HepG2 (cell line): ENCODE results near the gene RBCK1. TPM values are rescaled to one million over a fixed set of nuclear protein-coding genes. Genes with fewer than 3 reads are reported as not detected.

Experiments
- ATF7 ChIP-seq, 2 experiments: fragments of 450-650 bp in 1 of 2; sonication (generic) in 1 of 2; formaldehyde crosslinking in 1 of 2; IDR thresholded peaks; 2 replicates each; pipeline versions ENCODE4 v1.4.0 to v1.6.1; 2016 to 2020; ENCODE audit warnings: antibody characterized with exemption in 1 of 2, mild to moderate bottlenecking in 1 of 2, missing genetic modification reagents in 1 of 2
- ATM ChIP-seq: fragments of 450-650 bp; IDR thresholded peaks from 2 replicates; pipeline ENCODE4 v1.7.1; 2017; ENCODE audit warnings: mild to moderate bottlenecking, borderline replicate concordance
- HOXA7 ChIP-seq: sonication (generic); formaldehyde crosslinking; IDR thresholded peaks from 2 replicates; pipeline ENCODE4 v1.8.1; 2022; ENCODE audit warnings: mild to moderate bottlenecking, missing genetic modification reagents, moderate library complexity
- NFE2L2 ChIP-seq: fragments of 150-350 bp; IDR thresholded peaks from 2 replicates; pipeline ENCODE4 v1.6.1; 2014; ENCODE audit warnings: low read length
- PBX2 ChIP-seq: IDR thresholded peaks from 2 replicates; pipeline ENCODE4 v1.6.1; 2016; ENCODE audit warnings: control low read depth
- PBX3 ChIP-seq: sonication (generic); formaldehyde crosslinking; IDR thresholded peaks from 2 replicates; pipeline ENCODE4 v1.8.1; 2023; ENCODE audit warnings: missing genetic modification reagents, inconsistent platforms, borderline replicate concordance
- TEAD3 ChIP-seq: optimal IDR thresholded peaks from 2 replicates; pipeline ENCODE3; 2016; ENCODE audit warnings: borderline replicate concordance
- YY1 ChIP-seq: IDR thresholded peaks from 2 replicates; pipeline ENCODE4 v1.6.1; 2011; ENCODE audit warnings: low read length, low read depth, moderate library complexity, mild to moderate bottlenecking; ENCODE audit not compliant: insufficient read depth, insufficient replicate concordance
- ZNF205 ChIP-seq: IDR thresholded peaks from 2 replicates; pipeline ENCODE4 v1.6.1; 2018; ENCODE audit warnings: missing biosample characterization, missing genetic modification reagents
- ZNF253 ChIP-seq: sonication (generic); formaldehyde crosslinking; IDR thresholded peaks from 2 replicates; pipeline ENCODE4 v1.8.0; 2022; ENCODE audit warnings: mild to moderate bottlenecking, missing genetic modification reagents, borderline replicate concordance
- ZNF260 ChIP-seq: sonication (generic); formaldehyde crosslinking; IDR thresholded peaks from 2 replicates; pipeline ENCODE4 v1.4.0; 2020; ENCODE audit warnings: missing genetic modification reagents, low read depth, mild to moderate bottlenecking, borderline replicate concordance
- ZNF263 ChIP-seq: sonication (generic); formaldehyde crosslinking; IDR thresholded peaks from 2 replicates; pipeline ENCODE4 v1.4.0; 2020; ENCODE audit warnings: missing genetic modification reagents
- ZNF451 ChIP-seq: sonication (generic); formaldehyde crosslinking; IDR thresholded peaks from 2 replicates; pipeline ENCODE4 v1.5.0; 2020; ENCODE audit warnings: mild to moderate bottlenecking, missing genetic modification reagents
- ZNF7 ChIP-seq: IDR thresholded peaks from 2 replicates; pipeline ENCODE4 v1.6.1; 2016; ENCODE audit warnings: missing biosample characterization, missing genetic modification reagents
- polyA plus RNA-seq, 8 experiments: library from polyadenylated mRNA; depleted of rRNA in 3 of 8; stranded (reverse) in 7 of 8; unstranded in 1 of 8; fragments of >200 nt; fragmentation: Illumina TruSeq in 4 of 8; extraction: Trizol in 4 of 8; gene quantifications; 2 replicates each; pipeline versions ENCODE4 v1.2.1 to v1.2.3, GENCODE V29; 2011 to 2016; ENCODE audit warnings: low read depth in 4 of 8, missing spikeins in 1 of 8, mixed read lengths in 1 of 8; ENCODE audit not compliant: insufficient read depth in 1 of 8
- total RNA-seq, 5 experiments: library from RNA; depleted of rRNA; stranded (reverse); fragments of >200 nt; fragmentation: Illumina TruSeq; extraction: Trizol; gene quantifications; 2 replicates each; pipeline ENCODE4 v1.2.3, GENCODE V29; 2016; ENCODE audit warnings: low read depth in 1 of 5
- TF ChIP-seq, protein P1 (sequence below): sonication (generic); formaldehyde crosslinking; IDR thresholded peaks from 2 replicates; pipeline ENCODE4 v1.9.0; 2021; ENCODE audit warnings: missing genetic modification reagents, mild to moderate bottlenecking, borderline replicate concordance
- TF ChIP-seq, protein P2 (sequence below): sonication (generic); formaldehyde crosslinking; IDR thresholded peaks from 2 replicates; pipeline ENCODE4 v1.5.0; 2020; ENCODE audit warnings: mild to moderate bottlenecking, missing genetic modification reagents, borderline replicate concordance

RBCK1 gene
- total and polyA plus RNA-seq, 2 of the 13 experiments (the other 11 are each of a cell fraction or from before 2014, with no cell fraction given), result 149 to 215 TPM

GRCh38 chr20:407953-408842, at the start of gene RBCK1 (continued):
- TF ChIP-seq PBX3 (peak; percentile 90; the same call in 1 of the 2 replicates), NFE2L2 (no peak), YY1 (peak; percentile 50), TEAD3 (CRISPR knock-in tag) (peak; percentile 63), ZNF260 (CRISPR knock-in tag) (no peak), PBX2 (CRISPR knock-in tag) (no peak), ATF7 (IDR thresholded peaks at IDR 0.05) (no peak), ATF7 (CRISPR knock-in tag; IDR thresholded peaks at IDR 0.05) (peak; percentile 11; the same call in 1 of the 2 replicates), ZNF205 (0 out of 2 replicates have a peak, but pooled peaks have one; percentile 7), ZNF253 (CRISPR knock-in tag) (no peak; the same call in none of the 2 replicates), HOXA7 (CRISPR knock-in tag) (no peak), ATM (no peak), ZNF451 (CRISPR knock-in tag) (peak; percentile 50; the same call in 1 of the 2 replicates), ZNF263 (peak; percentile 58), ZNF7 (no peak)
- TF ChIP-seq, protein P1, sequence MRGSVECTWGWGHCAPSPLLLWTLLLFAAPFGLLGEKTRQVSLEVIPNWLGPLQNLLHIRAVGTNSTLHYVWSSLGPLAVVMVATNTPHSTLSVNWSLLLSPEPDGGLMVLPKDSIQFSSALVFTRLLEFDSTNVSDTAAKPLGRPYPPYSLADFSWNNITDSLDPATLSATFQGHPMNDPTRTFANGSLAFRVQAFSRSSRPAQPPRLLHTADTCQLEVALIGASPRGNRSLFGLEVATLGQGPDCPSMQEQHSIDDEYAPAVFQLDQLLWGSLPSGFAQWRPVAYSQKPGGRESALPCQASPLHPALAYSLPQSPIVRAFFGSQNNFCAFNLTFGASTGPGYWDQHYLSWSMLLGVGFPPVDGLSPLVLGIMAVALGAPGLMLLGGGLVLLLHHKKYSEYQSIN (CRISPR knock-in tag), result no peak
- TF ChIP-seq, protein P2, sequence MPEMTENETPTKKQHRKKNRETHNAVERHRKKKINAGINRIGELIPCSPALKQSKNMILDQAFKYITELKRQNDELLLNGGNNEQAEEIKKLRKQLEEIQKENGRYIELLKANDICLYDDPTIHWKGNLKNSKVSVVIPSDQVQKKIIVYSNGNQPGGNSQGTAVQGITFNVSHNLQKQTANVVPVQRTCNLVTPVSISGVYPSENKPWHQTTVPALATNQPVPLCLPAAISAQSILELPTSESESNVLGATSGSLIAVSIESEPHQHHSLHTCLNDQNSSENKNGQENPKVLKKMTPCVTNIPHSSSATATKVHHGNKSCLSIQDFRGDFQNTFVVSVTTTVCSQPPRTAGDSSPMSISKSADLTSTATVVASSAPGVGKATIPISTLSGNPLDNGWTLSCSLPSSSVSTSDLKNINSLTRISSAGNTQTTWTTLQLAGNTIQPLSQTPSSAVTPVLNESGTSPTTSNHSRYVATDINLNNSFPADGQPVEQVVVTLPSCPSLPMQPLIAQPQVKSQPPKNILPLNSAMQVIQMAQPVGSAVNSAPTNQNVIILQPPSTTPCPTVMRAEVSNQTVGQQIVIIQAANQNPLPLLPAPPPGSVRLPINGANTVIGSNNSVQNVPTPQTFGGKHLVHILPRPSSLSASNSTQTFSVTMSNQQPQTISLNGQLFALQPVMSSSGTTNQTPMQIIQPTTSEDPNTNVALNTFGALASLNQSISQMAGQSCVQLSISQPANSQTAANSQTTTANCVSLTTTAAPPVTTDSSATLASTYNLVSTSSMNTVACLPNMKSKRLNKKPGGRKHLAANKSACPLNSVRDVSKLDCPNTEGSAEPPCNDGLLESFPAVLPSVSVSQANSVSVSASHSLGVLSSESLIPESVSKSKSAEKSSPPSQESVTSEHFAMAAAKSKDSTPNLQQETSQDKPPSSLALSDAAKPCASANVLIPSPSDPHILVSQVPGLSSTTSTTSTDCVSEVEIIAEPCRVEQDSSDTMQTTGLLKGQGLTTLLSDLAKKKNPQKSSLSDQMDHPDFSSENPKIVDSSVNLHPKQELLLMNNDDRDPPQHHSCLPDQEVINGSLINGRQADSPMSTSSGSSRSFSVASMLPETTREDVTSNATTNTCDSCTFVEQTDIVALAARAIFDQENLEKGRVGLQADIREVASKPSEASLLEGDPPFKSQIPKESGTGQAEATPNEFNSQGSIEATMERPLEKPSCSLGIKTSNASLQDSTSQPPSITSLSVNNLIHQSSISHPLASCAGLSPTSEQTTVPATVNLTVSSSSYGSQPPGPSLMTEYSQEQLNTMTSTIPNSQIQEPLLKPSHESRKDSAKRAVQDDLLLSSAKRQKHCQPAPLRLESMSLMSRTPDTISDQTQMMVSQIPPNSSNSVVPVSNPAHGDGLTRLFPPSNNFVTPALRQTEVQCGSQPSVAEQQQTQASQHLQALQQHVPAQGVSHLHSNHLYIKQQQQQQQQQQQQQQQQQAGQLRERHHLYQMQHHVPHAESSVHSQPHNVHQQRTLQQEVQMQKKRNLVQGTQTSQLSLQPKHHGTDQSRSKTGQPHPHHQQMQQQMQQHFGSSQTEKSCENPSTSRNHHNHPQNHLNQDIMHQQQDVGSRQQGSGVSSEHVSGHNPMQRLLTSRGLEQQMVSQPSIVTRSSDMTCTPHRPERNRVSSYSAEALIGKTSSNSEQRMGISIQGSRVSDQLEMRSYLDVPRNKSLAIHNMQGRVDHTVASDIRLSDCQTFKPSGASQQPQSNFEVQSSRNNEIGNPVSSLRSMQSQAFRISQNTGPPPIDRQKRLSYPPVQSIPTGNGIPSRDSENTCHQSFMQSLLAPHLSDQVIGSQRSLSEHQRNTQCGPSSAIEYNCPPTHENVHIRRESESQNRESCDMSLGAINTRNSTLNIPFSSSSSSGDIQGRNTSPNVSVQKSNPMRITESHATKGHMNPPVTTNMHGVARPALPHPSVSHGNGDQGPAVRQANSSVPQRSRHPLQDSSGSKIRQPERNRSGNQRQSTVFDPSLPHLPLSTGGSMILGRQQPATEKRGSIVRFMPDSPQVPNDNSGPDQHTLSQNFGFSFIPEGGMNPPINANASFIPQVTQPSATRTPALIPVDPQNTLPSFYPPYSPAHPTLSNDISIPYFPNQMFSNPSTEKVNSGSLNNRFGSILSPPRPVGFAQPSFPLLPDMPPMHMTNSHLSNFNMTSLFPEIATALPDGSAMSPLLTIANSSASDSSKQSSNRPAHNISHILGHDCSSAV, result peak; percentile 85; the same call in 1 of the 2 replicates
